DOHH2 (cell line): ENCODE measurements around the gene PSMB2.

Source experiments
- EZH2phosphoT487 ChIP-seq: fragments of 200-600 bp; sonication (generic); IDR thresholded peaks from 2 replicates; pipeline ENCODE4 v1.6.1; 2017; ENCODE audit warnings: borderline replicate concordance, mild to moderate bottlenecking, antibody characterized with exemption, low read length, moderate library complexity, mixed read lengths
- TF ChIP-seq, protein P1 (sequence below): fragments of 200-600 bp; sonication (generic); IDR thresholded peaks from one replicate; pipeline ENCODE4 v1.5.1; 2014; ENCODE audit warnings: antibody characterized with exemption, mild to moderate bottlenecking, low read depth, low read length; ENCODE audit not compliant: poor library complexity, severe bottlenecking

DNA sequence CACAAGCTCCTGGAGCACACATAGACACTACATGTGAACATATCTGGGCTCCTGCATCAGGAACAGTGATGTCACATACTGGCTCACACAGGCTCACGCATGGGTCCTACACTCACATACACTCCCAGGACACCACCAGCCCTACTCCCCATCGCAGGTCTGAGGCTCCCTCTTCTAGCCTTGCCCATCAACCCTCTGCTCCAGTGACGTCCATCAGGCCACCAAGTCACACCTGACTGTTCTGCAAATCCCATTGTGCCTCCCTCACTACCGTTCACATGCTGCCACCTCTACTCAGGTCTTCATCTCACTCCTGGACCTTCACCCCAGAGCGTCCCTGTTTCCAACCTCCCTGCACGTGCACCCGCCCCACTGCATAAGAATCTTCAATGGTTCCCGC, 50.1 kb downstream of the PSMB2 start:
- TF ChIP-seq, protein P1, sequence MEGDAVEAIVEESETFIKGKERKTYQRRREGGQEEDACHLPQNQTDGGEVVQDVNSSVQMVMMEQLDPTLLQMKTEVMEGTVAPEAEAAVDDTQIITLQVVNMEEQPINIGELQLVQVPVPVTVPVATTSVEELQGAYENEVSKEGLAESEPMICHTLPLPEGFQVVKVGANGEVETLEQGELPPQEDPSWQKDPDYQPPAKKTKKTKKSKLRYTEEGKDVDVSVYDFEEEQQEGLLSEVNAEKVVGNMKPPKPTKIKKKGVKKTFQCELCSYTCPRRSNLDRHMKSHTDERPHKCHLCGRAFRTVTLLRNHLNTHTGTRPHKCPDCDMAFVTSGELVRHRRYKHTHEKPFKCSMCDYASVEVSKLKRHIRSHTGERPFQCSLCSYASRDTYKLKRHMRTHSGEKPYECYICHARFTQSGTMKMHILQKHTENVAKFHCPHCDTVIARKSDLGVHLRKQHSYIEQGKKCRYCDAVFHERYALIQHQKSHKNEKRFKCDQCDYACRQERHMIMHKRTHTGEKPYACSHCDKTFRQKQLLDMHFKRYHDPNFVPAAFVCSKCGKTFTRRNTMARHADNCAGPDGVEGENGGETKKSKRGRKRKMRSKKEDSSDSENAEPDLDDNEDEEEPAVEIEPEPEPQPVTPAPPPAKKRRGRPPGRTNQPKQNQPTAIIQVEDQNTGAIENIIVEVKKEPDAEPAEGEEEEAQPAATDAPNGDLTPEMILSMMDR, result no peak
- TF ChIP-seq EZH2phosphoT487, result no peak
